COR-L47 (cell line): ENCODE results near the gene CTDNEP1.

ENCODE experiments used
- DNase-seq: peaks from one replicate; lab custom pipeline; 2025; lab: John Stamatoyannopoulos, UW

Gene CTDNEP1

GRCh38 chr17:7280519-7281073 is 29.1 kb upstream of the CTDNEP1 start:
- peak; percentile 32 for DNase-seq

- DNase-seq = no peak
These were observed 27.9 kb upstream of the CTDNEP1 start for GRCh38 chr17:7279448-7279847.

GRCh38 chr17:7266784-7267183 is 15.2 kb upstream of the CTDNEP1 start:
- DNase-seq = no peak

GRCh38 chr17:7263801-7264078 is 12.2 kb upstream of the CTDNEP1 start:
- DNase-seq = no peak

- DNase-seq = no peak
These were observed 11.6 kb upstream of the CTDNEP1 start for GRCh38 chr17:7262935-7263800.

- DNase-seq = peak; percentile 39
These were observed 10.8 kb upstream of the CTDNEP1 start, which contains the start of gene CLDN7 for GRCh38 chr17:7262192-7262934. Gene CLDN7 (minus strand): TSS chr17:7262478. CDS start chr17:7262043, 435 bp downstream.

- no peak for DNase-seq
These were observed 10.1 kb upstream of the CTDNEP1 start for GRCh38 chr17:7261379-7262191.

- DNase-seq = no peak
These were observed 9.3 kb upstream of the CTDNEP1 start for GRCh38 chr17:7260651-7261378.

- no peak for DNase-seq
These were observed 8.6 kb upstream of the CTDNEP1 start for GRCh38 chr17:7260151-7260550.

- DNase-seq = no peak
These were observed 8.0 kb upstream of the CTDNEP1 start for GRCh38 chr17:7259555-7259889.

- DNase-seq = no peak
These were observed 7.4 kb upstream of the CTDNEP1 start for GRCh38 chr17:7258731-7259554.

- no peak for DNase-seq
These were observed 5.4 kb upstream of the CTDNEP1 start for GRCh38 chr17:7256766-7257456.

- DNase-seq = no peak
These were observed 3.0 kb upstream of the CTDNEP1 start for GRCh38 chr17:7254511-7254910.

GRCh38 chr17:7253082-7253481 is 1.5 kb upstream of the CTDNEP1 start:
- DNase-seq = no peak

- peak; percentile 67 for DNase-seq
These were observed 876 bp upstream of the CTDNEP1 start, which contains the start of gene ELP5 for GRCh38 chr17:7252176-7253043. Gene ELP5 (plus strand): TSS chr17:7252215. CDS start chr17:7252551, 336 bp downstream.

GRCh38 chr17:7250695-7251627 is 573 bp downstream of the CTDNEP1 start:
- DNase-seq = no peak

GRCh38 chr17:7249830-7250229 is 1.7 kb downstream of the CTDNEP1 start:
- no peak for DNase-seq

GRCh38 chr17:7249214-7249613 is 2.3 kb downstream of the CTDNEP1 start:
- no peak for DNase-seq
